ENCODE data around the gene SLC12A7.

- TF ChIP-seq MAFG (CRISPR knock-in tag; IDR thresholded peaks at IDR 0.05) (no peak), CEBPB (IDR thresholded peaks at IDR 0.05; ENCODE audit: borderline replicate concordance, low read depth, low read length) (no peak), U2AF1 (optimal IDR thresholded peaks at IDR 0.05; ENCODE audit: low read depth, low read length) (no peak), ZNF124 (CRISPR knock-in tag; IDR thresholded peaks at IDR 0.05) (no peak)
Measured at GRCh38 chr5:1038417-1039209, 73.2 kb downstream of the SLC12A7 start.
